GM13977 (cell line): ENCODE results near the gene CDYL.

ENCODE experiments used
- DNase-seq: peaks from one replicate; pipeline ENCODE4 v3.0.0; 2012; ENCODE audit warnings: low spot score
- CTCF ChIP-seq: IDR thresholded peaks from 2 replicates; pipeline ENCODE4 v1.5.1; 2012; ENCODE audit warnings: mild to moderate bottlenecking, control low read depth; ENCODE audit not compliant: insufficient read depth; ENCODE audit errors: extremely low read depth, missing control alignments
- in situ Hi-C: fragments of 300-500 bp; cut with MboI; formaldehyde crosslinking; loops from one replicate; pipeline ENCODE4 v1.12.0; 2022; ENCODE audit warnings: low sequenced_read_pairs, low pct_unique_long_range_greater_than_20kb, mixed read lengths, inconsistent platforms; ENCODE audit not compliant: unreplicated experiment

The CDYL gene

GRCh38 chr6:4890627-4891026 is 114.4 kb downstream of the CDYL start:
- in situ Hi-C loops: no loop called here
- TF ChIP-seq CTCF: no peak
- DNase-seq: no peak

GRCh38 chr6:4891141-4891540 is 114.9 kb downstream of the CDYL start:
- TF ChIP-seq CTCF: no peak
- in situ Hi-C loops: no loop called here
- DNase-seq: no peak

- no peak for TF ChIP-seq CTCF
- DNase-seq: no peak
- in situ Hi-C loops: no loop called here
Measured at GRCh38 chr6:4892785-4893485, 116.7 kb downstream of the CDYL start.

- DNase-seq: no peak
- TF ChIP-seq CTCF: no peak
- in situ Hi-C loops: no loop called here
Measured at GRCh38 chr6:4894049-4894448, 117.8 kb downstream of the CDYL start.

GRCh38 chr6:4895971-4896370 is 119.8 kb downstream of the CDYL start:
- DNase-seq: no peak
- in situ Hi-C loops: no loop called here
- TF ChIP-seq CTCF: no peak

- no peak for TF ChIP-seq CTCF
- DNase-seq: no peak
- in situ Hi-C loops: no loop called here
Measured at GRCh38 chr6:4896401-4896800, 120.2 kb downstream of the CDYL start.
